OCI-LY7 (cell line): ENCODE measurements around the gene CTNND2. TPM values are rescaled to one million over a fixed set of nuclear protein-coding genes. Genes with fewer than 3 reads are reported as not detected.

ENCODE experiments used
- BruUV-seq: library from RNA; stranded (reverse); fragments of 400-500 nt; replicated peaks from 2 replicates; lab custom pipeline; 2021; lab: Mats Ljungman, UMichigan
- CTCF ChIA-PET: fragments of 300-600 bp; sonication (Branson Sonifier 250); formaldehyde crosslinking; loops from one replicate; lab custom pipeline; 2022; ENCODE audit warnings: antibody characterized with exemption; ENCODE audit not compliant: unreplicated experiment; lab: Charles Lee
- POLR2A ChIA-PET: fragments of 300-600 bp; sonication (Branson Sonifier 250); formaldehyde crosslinking; loops from one replicate; lab custom pipeline; 2022; ENCODE audit warnings: antibody characterized with exemption; lab: Charles Lee
- DNase-seq: peaks from one replicate; pipeline ENCODE4 v3.0.0-alpha.2; 2015; ENCODE audit warnings: low spot score
- H2AFZ ChIP-seq: fragments of 200-600 bp; sonication (generic), shearing (Covaris generic); 2 replicates; pipeline ENCODE4 v1.6.1; 2014; ENCODE audit warnings: mild to moderate bottlenecking, antibody characterized with exemption, low read length, moderate library complexity
- H3K27ac ChIP-seq: fragments of 200-600 bp; sonication (generic); 2 replicates; pipeline ENCODE4 v1.5.1; 2014; ENCODE audit warnings: mixed run types, low read depth, mild to moderate bottlenecking, moderate library complexity, low read length, inconsistent platforms; ENCODE audit not compliant: poor library complexity, severe bottlenecking
- H3K36me3 ChIP-seq: fragments of 200-600 bp; sonication (generic); 2 replicates; pipeline ENCODE4 v1.6.1; 2014; ENCODE audit warnings: mild to moderate bottlenecking, antibody characterized with exemption, low read length, moderate library complexity, mixed read lengths; ENCODE audit not compliant: insufficient read depth
- H3K4me1 ChIP-seq: fragments of 200-600 bp; sonication (generic); 2 replicates; pipeline ENCODE4 v1.5.1; 2014; ENCODE audit warnings: mild to moderate bottlenecking, low read length; ENCODE audit not compliant: insufficient read depth, poor library complexity, severe bottlenecking
- H3K4me2 ChIP-seq: fragments of 200-600 bp; sonication (generic); 2 replicates; pipeline ENCODE4 v1.6.1; 2014; ENCODE audit warnings: mild to moderate bottlenecking, low read length
- H3K4me3 ChIP-seq: fragments of 200-600 bp; sonication (generic); 2 replicates; pipeline ENCODE4 v1.5.1; 2014; ENCODE audit warnings: mild to moderate bottlenecking, low read depth, low read length; ENCODE audit not compliant: poor library complexity, severe bottlenecking
- H3K79me2 ChIP-seq: fragments of 200-600 bp; sonication (generic); 2 replicates; pipeline ENCODE4 v1.6.1; 2016; ENCODE audit warnings: low read depth, mild to moderate bottlenecking, low read length, moderate library complexity, mixed read lengths; ENCODE audit not compliant: insufficient read depth
- H3K9me2 ChIP-seq: fragments of 200-600 bp; sonication (generic); 2 replicates; pipeline ENCODE4 v1.6.1; 2016; ENCODE audit warnings: mild to moderate bottlenecking, low read length, mixed read lengths; ENCODE audit not compliant: insufficient read depth
- H3K9me3 ChIP-seq: fragments of 200-600 bp; sonication (generic); 2 replicates; pipeline ENCODE4 v1.6.1; 2014; ENCODE audit warnings: mild to moderate bottlenecking, mixed run types, low read length, mixed read lengths
- H4K20me1 ChIP-seq: fragments of 200-600 bp; sonication (generic); 2 replicates; pipeline ENCODE4 v1.6.1; 2014; ENCODE audit warnings: mild to moderate bottlenecking, antibody characterized with exemption, low read length, moderate library complexity, mixed read lengths; ENCODE audit not compliant: insufficient read depth
- EZH2phosphoT487 ChIP-seq: fragments of 200-600 bp; sonication (generic); IDR thresholded peaks from 2 replicates; pipeline ENCODE4 v1.6.1; 2018; ENCODE audit warnings: low read depth, borderline replicate concordance, mild to moderate bottlenecking, mixed run types, antibody characterized with exemption, low read length, moderate library complexity, mixed read lengths
- intact Hi-C: fragments of 100-400 bp; cut with micrococcal nuclease; formaldehyde crosslinking; loops from one replicate; pipeline ENCODE4 v1.10.0; 2022; ENCODE audit not compliant: unreplicated experiment
- total RNA-seq, 2 experiments: library from RNA; depleted of rRNA in 1 of 2; stranded (reverse); fragments of >200 nt in 1 of 2; shearing (Covaris generic) in 1 of 2; gene quantifications; 2 replicates each; pipeline ENCODE4 v1.2.3, GENCODE V29; 2014 to 2022
- TF ChIP-seq, protein P1 (sequence below): fragments of 200-600 bp; sonication (generic); conservative IDR thresholded peaks from 2 replicates; pipeline ENCODE4 v1.5.1; 2014; ENCODE audit warnings: mild to moderate bottlenecking, antibody characterized with exemption, low read length, moderate library complexity, mixed read lengths

The CTNND2 gene
- total RNA-seq, 2 experiments from 2014 or later = not detected

DNA sequence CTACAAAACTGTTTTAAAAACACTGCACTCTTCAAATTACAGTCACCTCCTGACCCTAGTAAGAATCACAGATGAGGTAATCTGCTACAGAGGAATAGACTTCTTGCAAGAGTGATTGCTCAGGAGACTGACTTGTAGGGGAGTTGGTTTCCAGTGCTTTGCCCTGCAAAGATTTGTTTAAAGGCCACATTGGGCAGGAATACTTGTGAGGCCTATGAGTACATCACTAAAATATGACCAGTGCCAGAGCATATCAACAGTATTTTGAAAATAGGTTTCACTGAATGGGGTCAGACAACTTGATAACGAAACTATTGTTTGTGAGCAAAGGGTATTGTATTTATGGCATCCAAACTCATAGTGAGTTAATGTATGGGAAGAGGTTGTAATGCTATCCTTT is 21.5 kb upstream of the CTNND2 start:
- no peak overlapping the region for H3K4me3 ChIP-seq
- no peak overlapping the region for H2AFZ ChIP-seq
- intact Hi-C loops = no loop called here
- no peak overlapping the region for H3K27ac ChIP-seq
- no peaks in the 10 kb centered on the region for H4K20me1 ChIP-seq
- no peaks in the 10 kb centered on the region for H3K9me3 ChIP-seq
- no TSS peak for BruUV-seq
- H3K4me1 ChIP-seq = no peaks in the 10 kb centered on the region
- POLR2A ChIA-PET = no interaction called here
- H3K36me3 ChIP-seq = no peaks in the 10 kb centered on the region
- no peak for DNase-seq
- CTCF ChIA-PET = no interaction called here
- no peaks in the 10 kb centered on the region for H3K9me2 ChIP-seq
- no peaks in the 10 kb centered on the region for H3K79me2 ChIP-seq
- no peak overlapping the region for H3K4me2 ChIP-seq
- no peak for TF ChIP-seq EZH2phosphoT487
- TF ChIP-seq, protein P1, sequence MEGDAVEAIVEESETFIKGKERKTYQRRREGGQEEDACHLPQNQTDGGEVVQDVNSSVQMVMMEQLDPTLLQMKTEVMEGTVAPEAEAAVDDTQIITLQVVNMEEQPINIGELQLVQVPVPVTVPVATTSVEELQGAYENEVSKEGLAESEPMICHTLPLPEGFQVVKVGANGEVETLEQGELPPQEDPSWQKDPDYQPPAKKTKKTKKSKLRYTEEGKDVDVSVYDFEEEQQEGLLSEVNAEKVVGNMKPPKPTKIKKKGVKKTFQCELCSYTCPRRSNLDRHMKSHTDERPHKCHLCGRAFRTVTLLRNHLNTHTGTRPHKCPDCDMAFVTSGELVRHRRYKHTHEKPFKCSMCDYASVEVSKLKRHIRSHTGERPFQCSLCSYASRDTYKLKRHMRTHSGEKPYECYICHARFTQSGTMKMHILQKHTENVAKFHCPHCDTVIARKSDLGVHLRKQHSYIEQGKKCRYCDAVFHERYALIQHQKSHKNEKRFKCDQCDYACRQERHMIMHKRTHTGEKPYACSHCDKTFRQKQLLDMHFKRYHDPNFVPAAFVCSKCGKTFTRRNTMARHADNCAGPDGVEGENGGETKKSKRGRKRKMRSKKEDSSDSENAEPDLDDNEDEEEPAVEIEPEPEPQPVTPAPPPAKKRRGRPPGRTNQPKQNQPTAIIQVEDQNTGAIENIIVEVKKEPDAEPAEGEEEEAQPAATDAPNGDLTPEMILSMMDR = no peak

GRCh38 chr5:11922394-11922793 is 18.1 kb upstream of the CTNND2 start:
- Histone ChIP-seq H4K20me1 (no peaks in the 10 kb centered on the region), H3K9me3 (no peaks in the 10 kb centered on the region), H3K4me1 (no peaks in the 10 kb centered on the region), H3K4me2 (no peak overlapping the region), H3K4me3 (no peak overlapping the region), H3K9me2 (no peaks in the 10 kb centered on the region), H3K27ac (no peak overlapping the region), H2AFZ (no peak overlapping the region), H3K36me3 (no peaks in the 10 kb centered on the region), H3K79me2 (no peaks in the 10 kb centered on the region)
- TF ChIP-seq, protein P1 = no peak
- no peak for TF ChIP-seq EZH2phosphoT487
- BruUV-seq = no TSS peak
- POLR2A ChIA-PET = no interaction called here
- CTCF ChIA-PET = no interaction called here
- intact Hi-C loops = no loop called here
- no peak for DNase-seq

DNA sequence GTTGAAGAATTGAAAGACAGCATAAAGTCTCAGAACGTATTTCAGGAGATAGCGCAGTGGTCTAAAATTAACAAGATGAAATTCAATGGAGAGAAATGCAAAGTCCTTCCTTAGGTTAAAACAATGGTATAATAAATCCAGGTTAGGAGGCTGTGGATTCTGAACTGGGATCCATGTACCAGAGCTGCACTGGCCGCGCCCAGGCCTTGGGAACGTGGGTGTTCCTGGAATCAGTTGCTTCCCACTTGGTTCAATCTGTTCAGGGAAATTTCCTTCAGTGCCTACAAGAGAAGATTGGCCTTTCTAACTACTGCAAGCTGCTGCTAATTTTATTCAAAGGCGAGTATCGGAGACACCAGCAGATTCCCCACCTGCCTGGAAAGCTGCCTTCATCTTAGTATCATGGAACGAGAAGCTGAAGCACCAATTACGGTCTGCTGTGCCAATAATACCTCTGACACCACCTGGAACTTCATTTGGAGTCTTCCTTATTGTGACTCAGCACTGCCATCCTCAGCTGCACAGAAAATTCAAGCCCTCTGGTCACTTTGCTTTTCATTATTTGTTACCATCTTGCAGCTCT is 14.3 kb upstream of the CTNND2 start:
- TF ChIP-seq, protein P1 = no peak
- no peak for TF ChIP-seq EZH2phosphoT487
- Histone ChIP-seq H3K27ac (no peak overlapping the region), H3K4me2 (no peak overlapping the region), H3K79me2 (no peaks in the 10 kb centered on the region), H4K20me1 (no peaks in the 10 kb centered on the region), H2AFZ (no peak overlapping the region), H3K9me2 (no peaks in the 10 kb centered on the region), H3K4me1 (no peaks in the 10 kb centered on the region), H3K4me3 (no peak overlapping the region), H3K9me3 (no peaks in the 10 kb centered on the region), H3K36me3 (no peaks in the 10 kb centered on the region)
- CTCF ChIA-PET = no interaction called here
- intact Hi-C loops = no loop called here
- POLR2A ChIA-PET = interaction anchor here (0.6 to 1.1 kb wide), 2 partner anchors 13 to 1496 kb away, joined by 3 read pairs; no protein-coding TSS in a partner anchor
- no TSS peak for BruUV-seq
- no peak for DNase-seq
